Spleen (tissue), 7 donors: ENCODE results near the gene SCAANT1.

Experiments used
- CTCF ChIP-seq, 11 experiments: fragments of 200-600 bp in 7 of 11; fragments of 450-650 bp in 4 of 11; sonication (generic) in 4 of 11; IDR thresholded peaks in 8 of 11; conservative IDR thresholded peaks in 3 of 11; 1 replicate in 7 of 11; 2 replicates in 4 of 11; pipeline versions ENCODE4 v1.4.0 to v1.8.0; 2016 to 2021; ENCODE audit warnings: antibody characterized with exemption in 11 of 11, inconsistent platforms in 4 of 11, mild to moderate bottlenecking in 1 of 11
- POLR2A ChIP-seq, 3 donors: fragments of 450-650 bp; IDR thresholded peaks; one replicate each; pipeline ENCODE4 v1.5.1; 2017; ENCODE audit warnings: antibody characterized with exemption in 3 of 3, mild to moderate bottlenecking in 1 of 3
- POLR2AphosphoS5 ChIP-seq, 3 donors: sonication (generic); formaldehyde crosslinking; IDR thresholded peaks; one replicate each; pipeline ENCODE4 v1.5.1; 2017; ENCODE audit warnings: antibody characterized with exemption in 3 of 3
- donor health status: DM: no; HTN: no; CAD: no; lungs with moderate emphysema.
- donor health status: DM: no; HTN: no; CAD: no.
- donor health status: DM: no; HTN: no; CAD: no.

- TF ChIP-seq CTCF (IDR thresholded peaks at IDR 0.05 in 8 of 11, conservative IDR thresholded peaks at IDR 0.05 in 3 of 11), result no peak
- no peak for TF ChIP-seq POLR2A (IDR thresholded peaks at IDR 0.05)
- TF ChIP-seq POLR2AphosphoS5 (IDR thresholded peaks at IDR 0.05), result no peak
Measured at GRCh38 chr3:63892773-63893352, 19.3 kb downstream of the SCAANT1 start.
